SW 1271 (cell line): ENCODE measurements around the gene PLEKHH2.
"Not testable (repeated sequence)": the region's sequence is repeated elsewhere in the genome, so short reads cannot be mapped to it uniquely, and the experiment has no call there.

Experiments
- DNase-seq, 2 experiments: peaks; one replicate each; lab custom pipeline; 2025; lab: John Stamatoyannopoulos, UW

Gene PLEKHH2

DNA sequence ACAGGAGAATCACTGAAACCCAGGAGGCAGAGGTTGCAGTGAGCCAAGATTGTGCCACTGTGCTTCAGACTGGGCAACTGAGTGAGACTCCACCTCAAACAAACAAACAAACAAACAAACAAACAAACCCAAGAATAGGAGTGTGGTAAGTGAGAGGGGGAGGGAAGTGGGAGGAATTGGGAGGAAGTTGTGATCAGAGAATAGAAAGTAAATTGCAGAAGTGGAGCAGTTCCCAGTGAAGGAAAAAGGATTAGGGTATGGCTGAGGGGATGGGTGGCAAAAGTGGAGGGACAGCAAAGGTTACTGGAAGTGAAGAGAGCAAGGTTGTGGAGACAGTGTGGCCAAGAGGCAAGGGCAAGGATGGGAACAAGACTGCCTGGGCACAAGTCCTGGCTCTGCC is 80.3 kb downstream of the PLEKHH2 start:
- no peak for DNase-seq

DNA sequence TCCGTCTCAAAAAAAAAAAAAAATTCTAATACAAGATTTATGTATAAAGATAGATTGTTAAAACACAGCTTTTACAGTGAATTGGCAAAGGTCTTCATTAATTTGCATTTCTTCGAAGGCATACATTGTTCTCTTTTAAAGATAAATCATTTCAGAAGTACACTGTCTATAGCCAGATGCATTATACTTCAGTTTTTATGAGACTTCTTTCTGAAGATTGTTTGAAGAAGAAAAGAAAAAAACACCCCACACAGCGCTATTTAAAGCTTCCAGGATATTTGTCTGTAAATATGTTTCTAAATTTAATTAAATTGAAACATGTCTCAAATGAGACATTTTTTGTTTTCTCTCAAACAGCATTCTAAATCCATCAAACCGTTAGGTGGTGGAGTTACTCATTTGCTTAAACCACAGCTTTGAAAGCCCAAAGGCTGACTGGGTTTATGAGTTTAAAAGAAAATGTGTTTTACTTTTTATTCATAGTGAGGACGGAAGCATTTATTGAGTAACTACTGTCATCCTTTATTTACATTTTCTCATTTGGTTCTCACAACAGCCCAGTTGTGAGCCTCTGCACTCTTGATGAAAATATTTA is 81.6 kb downstream of the PLEKHH2 start:
- DNase-seq = no peak

DNA sequence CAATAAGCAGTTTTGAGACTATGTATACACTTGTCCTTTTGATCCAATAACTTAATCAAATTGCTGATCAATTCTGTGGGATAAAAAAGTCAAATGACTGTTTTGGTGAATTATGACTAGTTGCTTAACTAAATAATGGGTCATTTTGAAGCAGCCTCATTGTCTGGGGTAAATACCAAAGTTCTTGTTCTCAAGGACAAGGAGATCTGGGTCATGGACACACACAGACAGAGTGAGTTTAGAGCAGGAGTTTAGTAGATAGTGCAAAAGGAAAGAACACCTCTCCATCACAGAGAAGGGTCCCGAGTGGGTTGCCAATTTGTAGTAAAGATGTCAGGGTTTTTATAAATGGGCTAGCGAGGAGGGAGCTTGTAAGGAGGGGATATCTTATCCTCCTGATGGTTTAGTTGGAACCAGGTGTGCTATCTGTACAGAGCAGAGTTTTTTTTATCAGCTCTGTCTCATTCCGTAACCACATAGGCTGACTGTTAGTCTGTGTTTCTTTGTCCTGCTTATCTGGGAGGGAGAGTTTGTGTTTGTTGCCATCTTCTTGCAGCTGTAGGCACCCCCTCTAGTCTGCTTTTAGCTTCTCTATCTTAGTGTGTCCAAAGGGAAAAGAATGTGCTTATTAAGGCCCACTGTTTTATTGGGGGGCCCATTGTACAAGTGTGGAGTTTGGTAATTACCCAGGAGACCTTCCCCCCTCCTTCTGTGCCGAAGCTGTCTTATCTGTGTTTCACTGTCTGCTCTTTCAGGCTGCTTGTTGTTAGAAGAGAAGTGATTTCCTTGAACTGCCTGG is 87.9 kb downstream of the PLEKHH2 start:
- no peak for DNase-seq

DNA sequence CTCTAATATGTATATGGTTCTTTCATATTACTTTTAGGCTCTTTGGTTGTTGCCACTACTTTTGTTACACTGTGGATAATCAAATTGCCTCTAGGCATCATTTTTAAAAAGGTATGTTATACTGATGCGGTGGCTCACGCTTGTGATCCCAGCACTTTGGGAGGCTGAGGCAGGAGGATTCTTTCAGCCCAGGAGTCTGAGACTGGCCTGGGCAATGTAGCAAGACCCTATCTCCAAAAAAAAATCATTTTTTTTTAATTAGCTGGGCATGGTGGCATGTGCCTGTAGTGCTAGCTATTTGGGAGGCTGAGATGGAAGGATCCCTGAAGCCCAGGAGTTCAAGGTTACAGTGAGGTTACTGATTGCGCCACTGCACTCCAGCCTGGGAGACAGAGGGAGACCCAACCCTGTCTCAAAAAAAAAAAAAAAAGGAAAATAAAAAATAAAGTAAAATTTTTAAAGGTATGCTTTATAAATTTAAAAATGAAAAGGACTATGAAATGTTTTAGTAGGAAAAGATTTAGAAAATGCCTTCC is 88.7 kb downstream of the PLEKHH2 start:
- DNase-seq = no peak

DNA sequence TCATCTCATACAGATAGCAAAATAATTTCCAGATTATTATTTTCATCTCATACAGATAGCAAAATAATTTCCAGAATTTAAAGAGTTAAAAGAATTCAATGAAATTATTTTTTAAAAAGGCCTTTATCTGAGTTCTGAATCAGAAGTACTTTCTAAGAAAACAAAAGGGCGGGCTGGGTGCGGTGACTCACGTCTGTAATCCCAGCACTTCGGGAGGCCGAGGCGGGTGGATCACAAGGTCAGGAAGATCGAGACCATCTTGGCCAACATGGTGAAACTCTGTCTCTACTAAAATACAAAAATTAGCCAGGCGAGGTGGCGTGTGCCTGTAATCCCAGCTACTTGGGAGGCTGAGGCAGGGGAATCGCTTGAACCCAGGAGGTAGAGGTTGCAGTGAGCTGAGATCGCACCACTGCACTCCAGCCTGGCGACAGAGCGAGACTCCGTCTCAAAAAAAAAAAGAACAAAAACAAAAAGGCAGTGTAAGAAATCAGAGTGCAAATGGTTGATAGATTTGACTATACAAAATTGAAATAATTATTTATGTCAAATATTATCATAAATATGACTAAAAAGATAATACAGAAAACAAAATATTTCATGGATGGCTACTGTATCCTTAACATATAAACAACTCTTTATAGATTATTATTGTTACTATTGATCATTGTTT is 90.0 kb downstream of the PLEKHH2 start:
- DNase-seq = not testable (repeated sequence)

DNA sequence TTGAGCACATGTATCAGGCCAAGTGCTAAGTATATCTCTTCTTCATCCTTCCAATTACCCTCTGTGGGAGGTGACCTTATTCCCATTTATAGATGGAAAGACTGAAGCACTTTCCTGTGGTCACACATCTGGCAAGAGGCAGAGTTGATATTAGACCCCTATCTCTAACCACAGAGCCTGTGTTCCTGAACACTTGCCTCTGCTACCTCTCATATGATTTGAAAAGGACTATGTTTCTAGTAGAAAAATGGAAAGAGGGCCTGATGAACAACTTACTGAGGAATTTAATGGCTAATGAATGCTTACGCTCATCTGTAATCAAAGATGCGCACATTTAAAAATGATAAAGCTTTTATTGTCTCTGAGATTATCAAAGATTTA is 90.6 kb downstream of the PLEKHH2 start:
- DNase-seq = no peak

DNA sequence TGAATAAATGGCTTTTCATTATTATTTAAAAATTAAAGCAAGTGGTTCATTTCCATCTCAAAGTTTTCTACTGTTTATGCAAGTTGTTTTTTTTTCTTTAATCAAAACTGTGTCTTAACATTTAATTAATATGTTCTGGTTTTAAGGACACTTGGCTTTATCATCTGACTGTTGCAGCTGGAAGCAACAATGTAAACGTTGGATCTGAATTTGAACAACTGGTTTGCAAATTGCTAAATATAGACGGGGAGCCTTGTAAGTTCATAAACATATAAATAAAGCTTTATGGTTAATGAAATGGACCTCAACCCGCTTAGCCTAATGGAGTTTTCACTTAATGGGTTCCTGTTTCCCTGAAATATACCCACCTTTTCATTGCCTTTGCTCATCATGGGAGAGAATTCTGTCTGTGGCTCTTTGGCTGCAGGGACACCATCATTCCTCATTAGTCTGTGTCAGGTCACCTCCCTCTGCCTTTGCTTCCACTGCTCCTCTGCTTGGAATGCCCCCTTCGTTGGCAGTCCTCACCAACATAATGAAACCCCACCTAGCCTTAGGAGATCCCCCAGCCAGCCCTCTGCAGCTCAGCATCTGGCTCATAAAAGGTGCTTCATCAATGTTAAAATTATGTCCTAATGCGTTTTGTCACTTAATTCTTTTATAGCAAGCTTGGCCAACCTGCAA is 92.6 kb downstream of the PLEKHH2 start:
- no peak for DNase-seq

DNA sequence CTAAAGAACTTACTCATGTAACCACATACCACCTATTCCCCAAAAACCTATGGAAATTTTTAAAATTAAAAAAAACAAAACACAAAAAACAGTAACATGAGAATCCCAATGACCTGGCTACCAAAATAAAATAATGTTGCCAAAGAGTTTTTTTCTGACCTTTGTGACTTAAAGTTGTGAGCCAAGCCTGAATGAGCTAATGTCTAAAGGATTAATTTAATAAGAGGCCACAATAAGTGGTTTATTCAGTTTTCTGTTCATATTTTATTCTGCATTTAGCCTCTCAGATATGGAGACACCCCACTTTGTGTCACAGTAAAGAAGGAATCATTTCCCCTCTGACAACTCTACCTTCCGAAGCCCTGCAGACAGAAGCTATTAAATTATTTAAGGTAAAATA is 94.2 kb downstream of the PLEKHH2 start:
- no peak for DNase-seq

DNA sequence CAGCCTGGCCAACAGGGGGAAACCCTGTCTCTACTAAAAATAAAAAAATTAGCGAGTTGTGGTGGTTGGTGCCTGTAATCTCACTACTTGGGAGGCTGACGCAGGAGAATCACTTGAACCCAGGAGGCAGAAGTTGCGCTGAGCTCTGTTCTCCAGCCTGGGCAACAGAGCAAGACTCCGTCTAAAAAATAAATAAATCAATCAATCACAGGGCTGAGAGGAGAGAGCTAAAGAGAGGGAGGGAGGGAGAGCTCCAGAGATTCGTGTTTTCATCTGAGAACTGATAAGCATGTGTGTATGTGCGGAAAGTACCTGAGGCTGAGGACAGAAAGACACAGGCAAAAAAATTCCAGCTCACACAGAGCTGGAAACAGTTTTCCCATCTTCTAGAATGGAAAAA is 99.6 kb downstream of the PLEKHH2 start:
- DNase-seq = no peak

DNA sequence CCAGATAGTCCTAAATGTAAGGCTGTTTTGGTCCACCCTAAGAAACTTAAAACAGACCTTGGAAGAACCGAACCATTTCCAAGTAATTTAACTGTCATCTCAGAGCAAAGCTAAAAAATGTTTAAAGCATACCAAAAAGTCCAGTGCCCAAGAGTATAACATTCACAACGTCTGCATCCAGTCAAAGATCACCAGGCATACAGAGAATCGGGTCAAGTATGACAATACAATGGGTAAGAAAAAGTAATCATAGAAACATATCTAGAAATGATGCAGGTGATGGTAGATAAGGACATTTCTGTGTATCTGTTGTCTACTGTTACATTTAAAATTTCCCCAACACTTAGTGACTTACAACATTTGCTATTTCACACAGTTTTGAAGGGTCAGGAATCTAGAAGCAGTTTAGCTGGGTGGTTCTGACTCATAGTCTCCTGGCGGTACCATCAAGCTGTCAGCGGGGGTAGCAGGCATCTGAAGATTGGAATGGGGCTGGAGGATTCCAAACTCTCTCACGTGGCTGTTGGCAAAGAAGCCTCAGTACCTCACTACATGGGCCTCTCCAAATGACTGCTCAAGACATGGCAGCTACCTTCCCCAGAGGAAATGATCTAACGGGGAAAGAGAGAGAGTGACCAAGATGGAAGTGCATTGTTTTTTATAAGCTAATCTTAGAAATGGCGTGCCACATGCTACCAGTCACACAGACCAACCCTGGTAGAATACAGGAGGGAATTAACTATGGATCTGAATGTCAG is 100.2 kb downstream of the PLEKHH2 start:
- no peak for DNase-seq

DNA sequence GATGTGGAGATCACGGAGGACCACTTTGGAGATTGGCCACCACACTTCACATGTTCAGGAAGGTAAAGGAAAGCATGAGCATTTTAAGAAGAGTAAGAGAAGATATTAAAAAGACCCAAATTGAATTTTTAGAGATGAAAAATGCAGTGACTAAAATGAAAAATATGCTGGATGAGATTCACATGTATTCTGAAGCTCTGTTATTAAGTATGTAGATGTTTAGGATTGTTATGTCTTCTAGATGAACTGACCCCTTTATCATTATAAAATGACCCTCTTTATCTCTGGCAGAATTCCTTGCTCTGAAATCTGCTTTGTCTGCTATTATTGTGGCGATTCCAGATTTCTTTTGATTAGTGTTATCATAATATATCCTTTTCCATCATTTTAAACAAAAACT is 100.8 kb downstream of the PLEKHH2 start:
- no peak for DNase-seq

DNA sequence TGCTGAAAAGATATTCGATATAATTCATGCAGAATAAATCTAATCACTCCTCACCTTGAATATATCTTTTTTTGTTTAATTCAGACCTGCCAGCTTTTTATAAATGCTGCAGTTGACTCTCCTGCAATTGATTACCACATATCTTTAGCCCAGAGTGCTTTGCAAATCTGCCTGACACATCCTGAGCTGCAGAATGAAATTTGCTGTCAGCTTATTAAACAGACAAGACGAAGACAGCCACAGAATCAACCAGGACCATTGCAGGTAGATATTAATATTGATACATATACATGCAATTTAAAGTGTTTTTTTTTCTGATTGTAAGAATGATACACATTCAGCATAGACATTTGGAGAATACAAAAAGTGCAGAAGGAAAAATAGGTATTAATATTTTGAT is 101.2 kb downstream of the PLEKHH2 start:
- no peak for DNase-seq

DNA sequence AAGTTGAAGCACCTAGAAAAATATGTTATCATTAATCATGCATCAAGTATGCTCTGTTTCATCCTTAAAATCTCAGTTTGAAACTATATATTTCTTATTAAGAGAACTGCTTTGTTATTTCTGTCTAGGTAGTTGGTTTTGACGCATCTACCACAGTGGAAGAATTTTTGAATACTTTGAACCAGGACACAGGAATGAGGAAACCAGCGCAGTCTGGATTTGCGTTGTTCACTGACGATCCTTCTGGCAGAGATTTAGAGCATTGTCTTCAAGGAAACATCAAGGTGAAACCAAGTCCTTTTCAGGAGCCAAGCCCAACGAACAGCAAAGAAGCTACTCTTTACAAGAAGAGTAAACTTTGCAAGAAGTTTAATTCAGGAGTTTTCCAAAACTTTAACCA is 106.6 kb downstream of the PLEKHH2 start:
- DNase-seq = no peak

DNA sequence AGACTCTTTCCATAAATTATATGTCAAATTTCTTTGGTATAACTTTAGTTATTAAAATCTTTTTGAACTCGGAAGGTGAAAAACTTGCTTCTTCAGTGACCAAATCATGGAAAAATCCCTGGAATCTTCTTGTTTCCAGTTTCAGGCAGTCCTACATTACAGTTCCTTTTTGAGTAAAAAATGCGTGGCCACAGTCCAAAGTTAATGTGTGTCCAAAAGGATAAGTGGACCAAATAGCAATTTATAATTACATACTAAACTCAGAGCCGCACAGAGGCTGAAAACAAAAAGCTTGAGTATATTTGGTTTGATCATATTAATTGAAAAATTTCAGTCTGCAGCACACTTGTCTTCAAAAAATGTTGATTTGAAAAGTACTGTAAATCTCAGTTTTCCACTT is 108.4 kb downstream of the PLEKHH2 start:
- DNase-seq = no peak

DNA sequence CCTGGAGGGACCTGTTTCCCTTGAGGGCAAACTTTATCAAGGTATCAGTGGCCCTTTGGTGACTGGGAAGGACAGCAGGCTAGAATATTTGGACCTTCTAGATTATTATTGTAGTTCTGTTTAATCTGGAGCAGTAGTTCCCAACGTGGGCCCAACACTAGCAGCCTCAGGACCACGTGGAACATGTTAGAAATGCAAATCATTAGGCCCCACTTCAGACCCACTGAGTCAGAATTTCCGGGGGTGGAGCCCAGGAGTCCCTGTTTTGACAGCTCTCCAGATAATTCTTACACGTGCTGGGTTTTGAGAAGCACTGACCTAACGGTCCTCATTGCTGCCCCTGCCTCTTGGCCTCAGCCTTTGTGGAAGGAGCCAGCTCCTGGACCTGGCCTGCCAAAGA is 111.3 kb downstream of the PLEKHH2 start:
- DNase-seq = no peak

DNA sequence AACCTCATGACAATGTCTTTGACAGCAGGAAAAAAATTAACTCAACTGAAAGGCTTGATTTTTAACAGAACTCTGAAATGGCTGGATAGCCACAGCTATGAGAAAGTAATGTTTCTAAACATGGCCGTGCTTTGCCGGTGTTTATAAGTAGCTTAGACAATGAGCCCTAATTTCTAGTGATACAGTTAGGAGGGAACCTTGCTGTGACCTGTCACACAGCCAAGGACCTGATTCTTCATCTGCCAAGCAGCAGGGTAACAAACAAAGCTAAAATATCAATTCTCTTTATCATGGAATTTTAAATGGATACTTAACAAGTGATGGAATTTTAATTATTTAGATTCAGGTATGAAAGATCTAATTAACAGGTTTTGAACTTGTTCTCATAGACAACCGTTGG is 112.5 kb downstream of the PLEKHH2 start:
- no peak for DNase-seq

DNA sequence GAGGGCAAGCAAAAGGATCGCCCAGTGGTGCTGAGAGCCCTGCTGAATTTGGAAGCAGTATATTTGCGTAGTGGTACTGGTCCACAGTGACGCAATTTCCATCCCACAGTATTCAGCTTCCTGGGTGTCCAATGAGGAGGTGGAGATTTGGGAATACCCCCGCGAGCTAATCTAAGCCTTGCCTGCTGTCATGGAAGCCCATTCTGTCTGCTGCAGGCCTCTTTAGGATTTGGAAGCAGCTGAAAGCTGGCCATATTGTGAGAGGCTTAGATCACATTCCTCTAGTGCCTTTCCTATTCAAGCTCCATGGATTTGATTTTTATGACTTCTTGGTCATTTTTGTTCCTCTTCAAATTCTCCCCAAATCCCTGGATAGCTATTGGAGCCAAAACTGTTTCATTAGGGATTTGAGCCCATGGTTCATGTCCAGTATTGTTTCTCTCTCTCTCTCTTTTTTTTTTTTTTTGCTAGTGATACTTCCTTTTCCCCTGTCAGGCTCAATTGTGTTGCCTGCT is 114.5 kb downstream of the PLEKHH2 start:
- DNase-seq = no peak

DNA sequence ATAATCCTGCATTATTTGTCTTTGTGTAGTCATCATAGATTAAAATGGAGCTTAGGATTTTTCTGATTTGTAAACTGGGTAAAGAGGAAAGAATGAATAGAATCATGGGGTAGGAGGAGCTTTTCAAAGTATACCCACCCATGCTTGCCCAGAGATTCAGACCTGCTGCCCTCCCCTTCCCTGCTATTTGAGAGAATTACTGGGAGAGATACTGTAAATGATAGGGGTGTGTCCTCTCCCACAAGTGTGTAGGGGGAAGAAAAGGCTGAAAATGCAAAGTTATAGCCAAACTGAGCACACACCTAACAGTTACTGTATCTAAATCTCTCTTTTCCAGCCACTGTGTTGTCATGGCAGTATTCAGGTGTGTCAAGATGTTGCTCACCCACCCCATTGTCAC is 115.2 kb downstream of the PLEKHH2 start:
- DNase-seq = no peak

DNA sequence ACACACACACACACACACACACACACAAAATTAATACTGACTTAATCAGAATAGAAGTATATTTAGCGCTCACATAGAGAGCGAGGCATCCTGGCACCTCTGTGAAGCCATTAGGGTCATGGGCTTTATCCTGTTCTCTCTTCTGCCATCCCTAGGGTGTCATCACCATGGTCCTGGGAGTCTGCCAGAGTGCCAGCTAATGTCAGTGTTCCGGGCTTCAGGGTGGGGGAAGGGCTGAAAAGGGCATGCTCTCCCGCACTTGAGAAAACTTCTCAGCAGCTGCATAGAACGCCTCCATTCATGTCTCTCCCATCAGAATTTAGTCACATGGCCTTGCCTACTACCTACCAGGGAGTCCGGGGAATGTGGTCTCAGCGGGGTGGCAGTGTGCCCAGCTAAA is 117.1 kb downstream of the PLEKHH2 start:
- DNase-seq = no peak

DNA sequence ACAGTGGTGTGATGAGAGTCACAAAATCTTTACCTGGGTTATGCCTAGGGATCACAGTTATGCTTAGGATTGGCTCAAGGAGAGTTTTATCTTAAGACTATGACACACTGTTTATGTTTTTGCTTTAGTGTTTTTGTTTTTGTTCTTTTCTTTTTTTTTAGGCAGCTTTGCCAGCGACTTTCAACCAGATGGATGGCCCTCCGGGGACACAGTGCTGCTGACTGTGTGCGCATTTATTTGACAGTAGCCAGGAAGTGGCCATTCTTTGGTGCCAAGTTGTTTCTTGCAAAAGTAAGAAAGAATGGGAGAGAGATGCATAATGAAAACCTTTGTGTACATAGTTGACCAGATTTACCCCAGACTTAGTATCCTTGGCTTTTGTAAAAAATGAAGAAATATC is 121.7 kb downstream of the PLEKHH2 start:
- DNase-seq = no peak

DNA sequence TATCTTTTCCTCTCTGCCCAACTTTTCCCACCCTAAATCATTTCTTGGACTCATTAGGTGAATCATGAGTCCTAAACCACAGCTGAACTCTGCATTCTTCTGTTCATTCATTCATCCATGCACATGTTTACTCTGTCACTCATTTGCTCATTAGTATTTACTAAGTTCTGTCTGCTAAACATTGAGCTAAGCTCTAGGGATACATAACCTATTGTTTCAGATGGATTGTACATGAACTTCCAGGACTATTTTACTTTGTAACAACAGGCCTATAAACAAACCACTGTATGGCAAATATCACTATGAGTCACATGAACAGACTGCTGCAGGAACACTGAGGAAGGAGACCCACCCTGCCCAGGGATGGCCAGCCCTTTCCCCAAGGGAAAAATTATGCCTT is 122.1 kb downstream of the PLEKHH2 start:
- DNase-seq = peak in 1 of 2 experiments; percentile 32

DNA sequence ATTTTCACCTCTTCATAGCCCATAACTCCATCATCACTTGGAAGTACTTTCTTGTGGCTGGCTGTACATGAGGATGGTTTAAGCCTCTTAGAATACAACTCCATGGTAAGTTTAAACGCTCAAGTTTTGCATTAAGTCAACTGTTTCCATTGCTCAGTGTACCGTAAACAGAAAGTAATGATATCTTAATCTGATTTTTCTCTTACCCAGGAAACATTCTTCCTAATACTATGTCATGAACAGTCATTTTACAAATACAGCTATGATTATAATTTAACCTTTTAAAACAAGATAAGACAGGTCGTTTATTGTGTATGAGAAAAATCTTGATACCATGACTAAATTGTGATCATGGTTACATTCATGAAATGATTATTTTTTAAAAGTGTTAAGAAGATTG is 125.2 kb downstream of the PLEKHH2 start:
- no peak for DNase-seq
